ENCODE measurements around the gene PDPK1.
"Not testable (repeated sequence)": the region's sequence is repeated elsewhere in the genome, so short reads cannot be mapped to it uniquely, and the experiment has no call there.

PDPK1 gene

DNA sequence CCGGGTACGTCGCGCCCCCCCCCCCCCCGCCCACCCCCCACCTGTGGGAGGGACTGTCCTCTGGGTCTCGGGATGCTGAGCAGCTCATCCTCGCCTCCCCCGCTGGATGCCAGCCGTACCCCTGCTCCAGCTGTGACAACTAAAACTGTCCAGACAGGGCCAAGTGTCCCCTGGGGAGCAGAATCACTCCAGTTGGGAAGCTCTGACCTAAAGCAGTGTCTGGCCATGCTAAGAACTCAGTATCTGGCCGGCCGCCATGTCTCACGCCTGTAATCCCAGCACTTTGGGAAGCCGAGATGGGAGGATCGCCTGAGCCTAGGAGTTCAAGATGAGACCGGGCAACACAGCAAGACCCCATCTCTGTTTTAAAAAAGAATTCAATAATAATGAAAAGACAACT, 83.0 kb downstream of the PDPK1 start:
- not testable (repeated sequence) for DNase-seq

DNA sequence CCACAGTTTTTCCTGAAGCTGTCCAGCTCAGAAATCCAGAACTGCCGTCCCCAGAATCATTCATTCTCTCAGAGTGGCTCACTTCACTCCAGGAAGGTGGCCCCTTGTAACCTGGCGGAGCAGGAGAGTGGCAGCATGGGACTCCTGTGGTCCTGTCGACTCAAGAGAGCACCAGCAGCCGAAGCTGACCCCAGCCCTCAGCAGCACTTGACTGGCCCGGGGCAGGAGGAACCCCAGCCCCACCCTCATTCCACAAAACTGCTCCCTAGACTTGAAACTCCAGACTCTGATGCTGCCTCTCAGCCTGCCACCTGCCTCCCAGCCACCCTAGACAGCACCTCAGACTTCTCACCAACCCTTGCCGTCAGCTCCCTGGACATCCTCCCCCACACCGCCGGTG, 83.6 kb downstream of the PDPK1 start:
- DNase-seq = not testable (repeated sequence)

DNA sequence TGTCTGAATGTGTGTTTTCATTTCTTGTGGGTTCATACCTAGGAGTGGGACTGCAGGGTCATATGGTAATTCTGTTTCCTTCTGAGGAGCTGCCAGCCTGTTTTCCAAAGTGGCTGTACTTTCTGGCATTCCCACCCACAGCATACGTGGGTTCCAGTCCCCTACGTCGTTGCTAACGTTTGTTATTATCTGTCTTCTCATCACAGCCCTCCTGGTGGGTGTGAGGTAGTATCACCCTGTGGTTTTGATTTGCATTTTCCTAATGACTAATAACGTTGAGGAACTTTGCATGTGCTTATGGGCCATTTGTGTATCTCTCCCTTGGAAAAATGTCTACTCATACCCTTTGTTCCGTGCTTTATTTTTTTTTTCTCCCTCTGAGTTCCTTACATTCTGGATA, 89.3 kb downstream of the PDPK1 start:
- DNase-seq = not testable (repeated sequence)

DNA sequence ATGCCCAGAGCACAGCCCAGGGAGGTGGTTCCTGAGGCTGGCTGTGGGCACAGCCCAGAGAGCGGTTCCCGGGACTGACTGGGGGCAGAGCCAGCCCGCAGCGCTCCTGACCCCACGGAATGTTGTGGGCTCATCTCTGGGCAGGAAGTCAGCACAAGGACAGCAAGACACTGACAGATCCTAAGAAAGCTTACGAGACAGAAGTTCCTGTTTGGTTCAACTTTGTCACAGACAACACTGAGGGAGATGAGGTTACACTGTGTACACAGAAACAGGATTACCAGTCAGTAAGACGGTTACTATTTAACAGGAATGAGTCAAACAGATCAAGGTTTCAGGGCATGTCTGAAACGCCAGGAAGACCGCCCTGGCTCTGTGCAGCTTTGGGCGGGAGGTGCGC, 93.4 kb downstream of the PDPK1 start:
- DNase-seq = not testable (repeated sequence)

DNA sequence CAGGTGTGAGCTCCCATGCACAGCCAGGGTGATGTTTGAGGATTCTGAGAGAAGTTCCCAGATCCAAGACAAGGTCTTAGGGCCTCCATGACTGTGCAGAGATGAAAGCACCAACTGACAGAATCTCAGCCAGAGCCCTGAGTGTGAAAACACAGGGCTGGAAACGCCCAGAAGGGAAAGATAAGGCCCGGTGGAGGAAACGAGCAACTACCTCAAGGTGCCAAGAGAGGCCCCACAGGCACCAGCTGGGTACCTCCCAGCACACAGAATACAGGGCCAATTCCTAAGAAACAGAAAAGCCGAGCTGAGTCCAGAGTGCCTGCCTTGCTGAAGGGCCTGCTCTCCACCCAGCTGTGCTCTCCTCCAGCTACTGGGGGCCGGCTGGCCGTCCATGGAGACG, 94.5 kb downstream of the PDPK1 start:
- DNase-seq = not testable (repeated sequence)

DNA sequence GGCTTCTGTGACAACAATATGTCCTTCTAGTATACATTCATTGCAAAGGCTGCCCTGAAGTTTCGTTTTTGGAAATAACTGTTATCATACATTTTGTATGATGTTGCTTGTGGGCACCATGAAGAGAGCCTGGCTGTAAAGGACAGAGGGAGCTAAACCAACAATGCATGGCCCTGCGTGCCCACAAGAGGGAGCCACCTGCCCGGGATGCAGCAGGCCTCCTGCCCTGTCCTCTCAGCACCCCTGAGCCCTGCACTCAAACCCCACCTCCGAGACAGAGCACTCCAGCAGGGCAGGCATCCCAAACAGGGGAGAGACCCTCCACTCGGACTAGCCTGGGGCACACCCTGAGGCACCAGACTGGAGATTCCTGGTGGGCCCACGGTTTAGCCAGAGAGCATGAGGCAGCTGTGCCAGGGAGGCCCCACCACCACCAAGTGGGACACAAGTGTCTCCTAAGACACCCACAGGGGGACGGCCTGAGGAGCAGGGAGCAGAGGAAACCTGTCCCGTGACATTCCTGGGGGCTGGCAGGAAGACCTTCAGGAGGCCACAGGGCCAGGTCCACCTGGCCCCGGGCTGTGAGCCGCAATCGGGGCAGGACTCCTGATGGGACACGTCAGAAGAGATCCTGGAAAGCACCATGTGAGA, 101.4 kb downstream of the PDPK1 start:
- peak; percentile 45 for DNase-seq

DNA sequence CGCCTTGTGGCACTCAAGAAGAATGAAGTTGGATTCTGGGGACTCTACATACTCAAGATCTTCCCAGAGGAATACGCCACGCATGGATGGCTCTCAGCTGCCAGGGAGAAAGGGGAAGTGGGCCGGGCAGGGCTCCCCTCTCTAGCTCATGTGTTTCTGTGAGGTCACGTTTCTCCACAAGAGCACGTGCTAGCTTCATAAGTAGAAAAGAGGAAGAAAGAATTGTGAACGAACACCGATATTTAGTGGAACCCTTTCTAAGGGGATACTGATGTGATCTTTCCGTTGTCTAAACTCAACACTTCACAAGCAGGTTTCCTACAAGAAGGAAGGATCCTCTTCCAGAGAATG, 101.9 kb downstream of the PDPK1 start:
- not testable (repeated sequence) for DNase-seq

DNA sequence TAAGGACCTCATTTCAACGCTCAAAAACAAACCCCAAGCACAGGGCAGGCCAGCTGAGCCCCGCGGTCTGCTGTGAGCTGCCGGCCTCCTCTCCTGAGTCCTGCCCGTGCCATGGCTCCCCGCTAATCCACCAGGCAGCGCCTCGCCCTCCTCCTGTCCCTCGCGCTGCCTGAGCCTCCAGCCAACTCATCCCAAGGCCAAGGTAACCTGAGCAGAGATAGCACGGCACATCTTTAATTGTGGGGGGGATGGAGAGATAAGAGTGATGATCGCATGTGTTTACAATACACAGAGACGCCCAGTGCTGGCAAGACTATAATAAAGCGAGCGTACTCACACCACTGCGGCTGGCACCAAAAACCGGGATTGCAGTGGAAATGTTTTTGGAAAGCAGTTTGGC, 104.7 kb downstream of the PDPK1 start:
- DNase-seq = not testable (repeated sequence)

DNA sequence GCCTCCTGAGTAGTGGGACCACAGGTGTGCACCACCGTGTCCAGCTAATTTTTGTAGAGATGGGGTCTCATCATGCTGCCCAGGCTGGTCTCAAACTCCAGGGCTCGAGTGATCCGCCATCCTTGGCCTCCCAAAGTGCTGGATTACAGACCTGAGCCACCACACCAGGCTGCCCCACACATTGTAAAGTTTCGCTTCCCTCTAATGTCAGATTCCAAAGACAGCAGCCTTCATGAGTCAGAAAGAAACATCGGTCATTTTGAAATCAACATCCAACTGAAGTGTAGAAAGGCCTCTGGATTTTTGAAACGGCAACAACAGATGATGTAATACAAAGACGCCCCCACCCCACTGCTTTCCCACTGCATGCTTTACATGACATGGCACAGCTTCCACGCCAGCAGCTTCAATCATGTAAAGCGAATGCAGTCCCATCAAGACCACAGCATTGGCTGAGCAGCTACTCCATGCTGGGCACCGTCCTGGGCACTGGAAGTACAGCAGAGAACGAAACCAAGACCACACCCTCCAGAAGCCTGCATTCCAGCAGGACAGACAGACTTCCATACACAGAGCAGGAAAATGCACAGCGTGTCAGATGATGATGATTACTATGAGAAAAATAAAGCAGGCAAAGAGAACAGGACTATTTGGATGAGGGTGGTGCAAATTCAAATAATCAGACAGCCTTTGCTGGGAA, 107.1 kb downstream of the PDPK1 start:
- not testable (repeated sequence) for DNase-seq

DNA sequence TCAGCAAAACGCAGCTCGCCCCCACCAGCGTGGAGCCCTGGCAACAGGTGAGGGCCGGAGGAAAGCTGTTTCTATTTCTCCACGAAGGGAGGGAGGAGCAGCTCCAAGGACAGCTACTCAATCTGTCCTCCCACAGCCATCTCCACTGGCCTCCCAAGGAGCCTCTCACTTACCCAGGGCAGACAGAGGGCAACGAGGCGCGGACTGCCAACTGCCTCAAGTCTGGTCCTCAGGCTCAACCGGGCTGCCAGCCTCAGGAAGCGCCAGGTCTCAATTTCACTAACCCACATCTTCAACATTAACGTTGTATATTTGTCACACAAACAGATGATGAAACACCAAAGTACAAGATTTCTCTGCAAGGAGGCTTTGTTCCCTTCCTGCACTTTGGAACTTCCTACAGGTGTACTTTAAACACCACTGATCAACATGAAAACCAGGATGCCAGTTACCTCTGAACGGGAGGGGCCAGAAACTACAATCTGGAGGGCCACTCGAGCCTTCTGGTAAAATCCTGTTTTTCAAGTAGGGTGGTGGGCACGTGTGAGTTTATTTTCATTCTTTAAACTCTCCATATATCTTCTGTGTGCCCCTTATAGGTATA, 113.5 kb downstream of the PDPK1 start:
- not testable (repeated sequence) for DNase-seq

Measured in CD4-positive, alpha-beta T cell treated with Interleukin-4 for 4 hours (primary cell).